Effector CD4-positive, alpha-beta T cell (primary cell): ENCODE measurements around the gene LMCD1.

Source experiments
- DNase-seq: peaks from one replicate; pipeline ENCODE4 v3.0.0-alpha.2; 2020

The LMCD1 gene

DNA sequence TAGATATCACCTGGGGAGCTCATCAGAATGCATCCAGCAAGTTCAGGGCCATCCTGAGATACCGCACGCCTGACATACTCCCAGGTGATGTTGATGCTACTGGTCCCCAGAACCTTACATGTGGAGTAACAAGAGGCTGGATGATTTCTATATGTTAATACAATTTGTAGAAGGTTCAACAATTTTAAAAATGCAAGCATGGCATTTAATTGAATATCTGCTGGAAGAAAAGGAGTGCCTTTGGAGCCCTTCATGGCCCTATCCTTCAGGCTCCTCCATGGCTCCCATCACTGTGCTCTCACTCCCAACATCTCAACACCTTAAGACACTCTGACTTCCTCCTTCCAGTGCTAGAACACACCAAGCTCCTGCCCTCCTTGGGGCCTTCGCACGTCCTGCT is 36.6 kb downstream of the LMCD1 start:
- DNase-seq = no peak

DNA sequence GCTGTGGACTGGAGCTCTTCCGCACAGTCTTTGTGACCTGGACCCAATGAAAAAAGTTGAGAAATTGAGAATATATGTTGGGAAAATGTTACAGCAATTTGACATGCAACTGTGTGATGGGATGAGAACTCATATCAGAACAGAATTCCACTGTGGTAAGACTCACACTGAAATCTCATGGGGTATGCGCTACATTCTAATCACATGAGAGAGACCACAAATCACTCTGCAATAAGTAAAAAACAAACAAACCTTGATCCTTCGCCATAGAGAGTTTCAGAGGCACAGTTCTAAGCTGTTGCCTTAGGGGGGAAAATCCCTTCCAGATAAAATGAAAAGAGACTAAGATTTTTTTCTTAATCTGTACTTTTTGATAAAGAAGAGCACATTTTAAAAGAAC is 37.3 kb downstream of the LMCD1 start:
- no peak for DNase-seq

DNA sequence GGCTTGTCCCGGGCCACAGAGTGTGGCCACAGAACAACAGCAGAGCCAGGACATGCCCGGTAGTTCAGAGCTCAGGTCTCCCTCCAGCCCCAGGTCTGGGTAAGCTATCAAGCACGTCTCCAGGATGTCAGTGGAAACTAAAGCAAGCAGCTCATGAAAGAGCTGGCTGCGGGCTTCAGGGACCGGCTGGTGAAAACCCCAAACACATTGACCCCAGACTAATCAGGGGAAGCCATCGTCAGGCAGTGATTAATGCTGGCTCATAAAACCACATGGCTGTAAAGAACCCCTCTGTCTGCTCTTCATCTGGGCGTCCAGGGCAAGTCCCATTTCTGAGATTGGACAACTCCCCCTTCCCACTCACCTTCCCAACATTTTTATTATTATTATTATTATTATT is 37.8 kb downstream of the LMCD1 start:
- no peak for DNase-seq

DNA sequence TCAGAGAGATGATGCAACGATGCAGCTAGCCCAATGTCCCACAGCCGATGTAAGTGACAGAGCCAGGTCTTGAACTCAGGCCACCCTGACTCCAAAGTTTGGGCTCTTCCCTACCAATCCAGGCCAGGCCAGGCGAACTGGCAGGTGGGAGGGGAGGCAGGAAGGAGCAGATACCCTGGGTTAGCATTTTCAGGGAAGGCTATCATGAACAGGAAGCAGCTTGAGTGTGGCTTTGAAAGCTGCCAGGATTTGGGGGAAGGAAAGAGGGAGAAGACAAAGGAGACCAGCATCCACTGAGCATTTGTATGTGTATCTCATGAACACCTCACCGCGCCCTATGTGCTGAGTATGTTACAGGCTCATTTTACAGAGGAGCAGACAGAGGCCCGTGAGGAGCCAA is 38.8 kb downstream of the LMCD1 start:
- DNase-seq = no peak

DNA sequence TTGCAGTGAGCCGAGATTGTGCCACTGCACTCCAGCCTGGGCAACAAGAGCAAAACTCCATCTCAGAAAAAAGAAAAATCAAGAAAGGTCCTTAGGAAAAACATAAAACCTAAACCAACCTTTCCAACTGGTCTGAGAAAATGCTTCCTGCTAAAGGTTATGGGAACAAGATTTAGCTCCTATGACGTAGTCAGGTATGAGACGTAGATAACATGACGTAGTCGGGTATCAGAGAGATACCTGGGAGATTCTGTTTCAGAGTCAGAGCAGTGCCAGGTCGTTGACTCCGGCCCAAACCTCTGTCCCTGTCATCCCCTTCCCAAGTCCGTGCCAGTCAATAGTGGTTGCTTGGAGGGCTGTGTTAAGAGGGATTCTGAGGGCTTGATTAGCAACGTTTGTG is 39.9 kb downstream of the LMCD1 start:
- DNase-seq = no peak

DNA sequence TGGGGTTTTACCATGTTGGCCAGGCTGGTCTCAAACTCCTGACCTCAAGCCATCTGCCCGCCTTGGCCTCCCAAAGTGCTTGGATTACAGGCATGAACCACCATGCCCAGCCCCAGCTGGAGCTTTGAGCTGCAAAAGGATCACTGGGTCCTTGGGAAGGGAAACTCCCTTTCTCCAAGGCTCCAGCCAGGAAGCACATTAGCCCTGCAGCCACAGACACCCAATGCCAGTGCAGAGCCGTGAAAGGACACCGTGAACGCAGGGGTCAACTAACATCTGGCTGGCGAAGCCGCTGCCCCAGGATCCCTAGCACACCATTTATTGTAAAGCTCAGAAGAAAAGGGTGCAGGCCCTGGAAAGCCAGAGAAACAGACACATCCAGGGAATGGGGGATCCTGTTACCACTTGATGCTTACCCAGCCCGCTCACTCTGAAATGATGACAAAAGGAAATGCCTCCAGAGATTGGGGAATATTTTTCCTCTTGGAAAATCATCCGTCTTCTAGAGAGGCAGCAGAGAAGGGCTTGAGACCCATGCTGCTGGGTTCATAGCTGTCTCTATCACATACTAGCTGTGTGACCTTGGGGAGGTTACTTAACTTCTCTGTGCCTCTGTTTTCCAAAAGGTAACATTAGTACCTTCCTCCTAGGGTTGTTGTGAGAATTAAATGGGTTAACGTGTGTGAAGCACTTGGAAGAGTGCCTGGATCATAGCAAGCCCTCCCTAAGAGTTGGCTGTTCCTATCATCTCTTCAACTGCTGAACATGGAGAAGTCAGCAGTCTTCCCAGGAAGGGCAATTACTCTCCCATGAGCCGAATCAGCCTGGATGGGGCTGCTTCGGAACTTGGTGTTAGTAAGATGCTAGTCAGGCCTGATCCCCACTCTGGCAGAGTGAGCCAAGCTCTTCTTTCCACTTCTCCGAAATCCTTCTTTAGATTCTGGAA is 40.8 kb downstream of the LMCD1 start:
- no peak for DNase-seq

DNA sequence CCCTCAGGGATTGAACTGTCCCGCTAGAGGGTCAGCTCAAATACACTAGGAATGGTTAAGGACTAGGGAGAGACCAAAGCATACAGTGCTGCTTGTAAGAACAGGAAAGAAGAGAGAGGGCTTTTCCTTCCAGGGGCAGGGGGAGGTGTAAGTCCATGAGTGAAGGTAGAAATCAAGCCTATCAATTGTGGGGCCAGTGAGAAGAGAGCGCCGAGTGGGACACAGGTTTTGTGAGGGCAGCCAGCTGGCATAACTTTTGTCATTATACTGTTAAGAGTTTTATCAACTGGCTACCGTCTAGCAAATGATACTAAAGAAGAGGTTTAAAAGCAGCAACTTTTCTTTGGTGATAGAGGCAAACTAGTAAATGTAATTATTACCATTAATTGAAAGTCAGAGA is 45.0 kb downstream of the LMCD1 start:
- no peak for DNase-seq

DNA sequence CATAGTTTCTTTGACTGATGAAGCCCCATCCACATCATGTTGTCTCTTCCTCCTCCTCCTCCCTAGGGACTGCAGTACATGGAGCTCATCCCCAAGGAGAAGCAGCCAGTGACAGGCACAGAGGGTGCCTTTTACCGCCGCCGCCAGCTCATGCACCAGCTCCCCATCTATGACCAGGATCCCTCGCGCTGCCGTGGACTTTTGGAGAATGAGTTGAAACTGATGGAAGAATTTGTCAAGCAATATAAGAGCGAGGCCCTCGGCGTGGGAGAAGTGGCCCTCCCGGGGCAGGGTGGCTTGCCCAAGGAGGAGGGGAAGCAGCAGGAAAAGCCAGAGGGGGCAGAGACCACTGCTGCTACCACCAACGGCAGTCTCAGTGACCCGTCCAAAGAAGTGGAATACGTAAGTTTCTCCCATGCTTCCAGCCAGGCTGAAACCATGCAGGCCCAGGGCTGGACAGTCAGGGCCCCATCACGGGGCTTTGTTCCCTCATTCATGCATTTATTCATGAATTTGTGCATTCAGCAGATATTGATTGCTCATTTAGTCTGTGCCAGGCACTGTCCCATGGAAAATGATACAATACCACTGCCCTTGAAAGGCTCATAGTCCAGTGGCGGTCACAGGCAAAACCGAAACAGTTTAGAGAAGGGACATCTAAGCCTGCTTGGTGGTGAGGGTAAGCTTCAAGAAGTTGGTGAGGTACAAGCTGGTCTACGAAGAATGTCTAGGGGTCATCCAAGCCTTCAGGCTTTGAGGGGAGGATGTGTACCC is 47.1 kb downstream of the LMCD1 start:
- no peak for DNase-seq

DNA sequence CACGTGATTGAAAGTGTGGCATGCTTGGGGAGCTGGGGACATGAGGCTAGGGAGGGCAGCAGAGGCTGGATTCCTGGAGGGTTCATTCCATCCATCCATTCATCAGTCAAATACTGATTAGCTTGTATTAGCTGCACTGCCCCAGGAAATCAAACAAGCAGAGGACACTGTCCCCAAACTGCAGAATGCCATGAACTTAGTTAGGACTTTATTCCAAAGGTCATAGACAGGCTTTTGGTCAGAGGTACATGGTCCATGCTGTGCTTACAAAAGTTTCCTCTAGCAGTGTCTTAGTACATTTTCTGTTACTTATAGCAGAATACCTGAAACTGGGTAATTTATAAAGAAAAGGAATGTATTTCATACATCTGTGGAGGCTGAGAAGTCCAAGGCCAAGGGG is 47.7 kb downstream of the LMCD1 start:
- no peak for DNase-seq

DNA sequence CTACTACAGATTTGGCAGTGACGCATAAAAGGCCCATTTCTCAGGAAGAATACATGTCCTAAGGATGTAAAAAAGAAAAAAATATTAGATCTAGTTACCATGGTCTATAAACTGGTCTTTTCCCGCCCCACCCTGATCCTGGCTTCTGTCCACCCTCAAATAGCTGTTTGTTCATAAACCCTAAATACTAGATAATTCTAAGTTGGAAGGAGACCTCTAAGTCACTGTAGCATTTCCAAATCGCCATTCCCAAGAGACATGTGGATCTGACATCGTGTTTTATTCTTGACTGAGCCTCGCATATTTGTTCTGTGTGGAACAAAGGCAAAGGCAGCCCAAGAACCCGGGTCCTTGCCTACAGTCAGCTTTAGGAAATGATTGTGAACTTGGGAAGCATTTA is 49.0 kb downstream of the LMCD1 start:
- DNase-seq = no peak

DNA sequence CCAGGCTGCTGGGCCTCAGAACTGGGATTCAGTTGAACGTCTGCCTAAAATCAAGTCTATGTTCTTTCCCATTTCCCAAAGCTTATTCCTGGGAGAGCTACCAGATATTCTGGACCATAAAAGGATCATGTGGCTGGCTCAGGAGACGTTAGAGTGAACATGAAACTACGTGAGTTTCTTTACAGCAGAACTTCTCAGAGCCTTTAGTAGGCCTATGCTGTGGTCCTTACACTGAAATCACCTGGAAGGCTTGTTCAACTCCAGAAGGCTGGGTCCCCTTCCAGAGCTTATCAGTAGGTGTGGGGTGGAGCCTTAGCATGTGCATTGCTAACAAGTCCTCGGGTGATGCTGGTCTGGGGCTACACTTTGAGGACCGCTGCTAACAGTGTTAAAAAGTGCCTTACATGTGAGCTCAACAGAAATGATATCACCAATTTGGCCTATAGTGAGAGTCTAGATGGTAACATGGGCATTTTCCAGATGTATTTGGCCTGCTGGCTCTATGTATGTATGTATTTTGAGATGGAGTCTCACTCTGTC is 50.7 kb downstream of the LMCD1 start:
- no peak for DNase-seq

DNA sequence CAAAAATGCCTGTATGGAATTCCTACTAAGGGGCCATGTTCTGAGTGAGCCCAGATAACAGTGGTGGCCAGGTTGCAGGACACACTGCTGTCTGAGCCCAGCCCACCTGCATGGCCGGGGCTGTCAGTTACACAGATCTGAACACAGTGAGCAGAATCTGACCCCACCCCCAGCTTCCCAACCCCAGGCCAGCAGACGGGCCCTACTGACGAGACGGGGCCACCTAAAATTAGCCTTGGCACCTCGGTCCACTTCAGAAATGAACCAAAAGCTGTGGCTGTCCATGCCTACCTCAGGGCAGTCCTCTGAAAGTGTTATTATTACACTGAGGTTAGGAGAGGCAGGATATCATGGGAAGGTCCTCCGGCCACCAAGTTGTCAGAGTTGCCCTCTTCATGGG is 51.8 kb downstream of the LMCD1 start:
- no peak for DNase-seq

DNA sequence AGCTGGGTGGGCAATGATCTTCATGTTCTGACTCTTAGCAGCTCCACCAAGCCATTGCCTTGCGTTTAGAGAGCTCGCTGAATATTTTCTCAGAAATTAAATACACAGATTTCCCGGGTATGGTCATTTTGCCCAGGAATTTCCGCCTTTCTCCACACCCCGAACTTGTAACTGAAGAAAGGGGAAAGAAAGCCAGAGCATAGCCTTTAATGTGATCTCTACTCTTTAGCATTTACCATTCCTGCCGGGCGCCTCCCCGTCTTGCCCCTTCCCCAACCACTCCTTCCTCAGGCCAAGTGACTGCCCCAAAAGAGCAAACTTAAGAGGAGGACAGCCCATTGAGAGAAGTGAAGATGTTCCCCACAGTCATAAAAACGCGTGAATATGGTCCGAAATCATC is 53.1 kb downstream of the LMCD1 start:
- no peak for DNase-seq

DNA sequence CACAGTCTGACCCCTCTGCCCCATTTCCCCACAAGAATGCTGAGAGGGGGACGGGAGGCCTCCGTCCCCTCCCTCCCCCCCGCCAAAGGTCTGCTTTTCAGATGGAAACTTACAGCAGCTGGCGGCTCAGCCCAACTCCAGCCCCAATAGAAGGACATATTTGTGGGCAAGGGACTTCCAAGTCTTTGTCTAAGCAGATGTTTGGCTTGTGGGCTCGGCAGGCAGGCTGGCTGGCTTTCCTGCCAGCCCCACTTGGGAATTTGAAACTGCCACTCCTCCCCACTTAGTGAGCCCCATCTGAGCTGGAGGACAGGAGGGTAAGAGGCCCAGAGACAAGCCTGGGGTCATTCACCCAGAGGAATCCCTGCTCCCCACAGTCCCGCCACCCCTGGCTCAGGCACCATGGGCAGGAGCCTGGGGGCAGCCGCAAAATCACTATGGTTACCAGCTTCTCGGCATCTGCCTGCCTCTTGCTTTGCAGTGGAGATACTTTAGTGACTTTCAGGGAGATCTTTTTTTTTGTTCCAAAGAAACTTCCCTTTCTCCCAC is 53.6 kb downstream of the LMCD1 start:
- DNase-seq = no peak

DNA sequence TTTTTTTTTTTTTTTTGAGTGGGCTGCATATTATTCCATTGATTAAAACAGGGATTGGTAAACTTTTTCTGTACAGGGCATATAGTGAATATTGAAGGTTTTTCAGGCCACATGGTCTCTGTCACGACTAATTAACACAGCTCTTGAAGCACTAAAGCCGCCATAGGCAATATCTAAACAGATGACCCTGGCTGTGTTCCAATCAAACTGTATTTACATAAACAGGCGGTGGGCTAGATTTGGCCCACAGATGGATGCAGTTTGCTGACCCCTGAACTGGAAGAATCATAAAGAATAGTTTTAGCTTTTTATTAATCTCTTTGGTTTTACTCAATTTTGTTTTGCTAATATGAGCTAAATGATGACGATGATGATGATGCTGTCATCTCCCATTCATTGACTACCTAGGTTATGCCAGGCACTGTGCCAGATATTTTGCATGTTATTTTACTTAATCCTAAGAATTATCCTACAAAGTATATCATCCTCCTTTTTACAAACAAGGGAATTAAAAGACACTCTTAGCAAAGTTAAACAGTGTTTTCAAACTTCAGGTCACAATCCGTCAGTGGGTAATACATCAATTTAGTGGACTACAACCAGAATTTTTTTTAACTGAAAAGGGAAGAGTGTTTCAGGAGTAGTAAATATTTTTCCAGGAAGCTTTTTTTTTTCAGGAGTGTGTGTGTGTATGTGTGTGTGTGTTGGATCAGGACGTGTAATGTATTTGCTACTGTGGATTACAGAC is 54.3 kb downstream of the LMCD1 start:
- no peak for DNase-seq

DNA sequence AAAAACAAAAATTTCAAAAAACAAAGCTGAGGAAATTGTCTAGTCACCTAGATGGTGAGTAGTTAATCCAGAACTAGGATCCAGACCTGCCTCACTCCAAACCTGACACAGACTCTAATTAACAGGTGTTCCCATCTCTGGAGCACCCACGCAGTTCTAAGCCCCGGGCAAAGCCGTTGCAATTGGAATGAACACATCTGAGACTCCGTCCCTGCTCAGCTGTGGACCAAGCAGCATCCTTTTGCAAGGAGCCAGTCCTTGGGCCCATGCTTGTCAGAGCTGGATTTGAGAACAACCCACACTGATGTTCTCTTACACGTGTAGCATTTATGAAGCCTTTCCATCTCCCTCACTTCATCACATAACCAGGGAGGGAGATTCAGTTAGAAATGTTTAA is 54.8 kb downstream of the LMCD1 start:
- DNase-seq = no peak

DNA sequence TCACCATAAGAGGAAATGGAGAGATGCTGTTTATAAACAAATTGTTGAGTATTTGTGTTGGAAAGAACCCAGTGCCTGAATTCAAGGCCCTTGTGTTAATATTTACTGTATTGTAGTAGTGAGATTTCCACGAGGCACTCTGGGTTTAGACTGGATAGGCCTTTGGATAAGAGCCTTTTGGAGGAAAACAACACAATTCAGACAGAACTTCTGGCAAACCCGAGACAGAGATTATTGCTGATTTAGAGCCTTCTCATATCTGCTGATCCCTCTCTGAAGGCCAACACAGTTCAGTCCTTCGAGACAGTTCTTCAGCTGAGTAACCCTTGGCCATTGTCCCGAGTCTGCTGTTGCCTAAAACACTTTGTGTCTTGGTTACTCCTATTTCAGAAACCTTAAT is 55.7 kb downstream of the LMCD1 start:
- DNase-seq = no peak

DNA sequence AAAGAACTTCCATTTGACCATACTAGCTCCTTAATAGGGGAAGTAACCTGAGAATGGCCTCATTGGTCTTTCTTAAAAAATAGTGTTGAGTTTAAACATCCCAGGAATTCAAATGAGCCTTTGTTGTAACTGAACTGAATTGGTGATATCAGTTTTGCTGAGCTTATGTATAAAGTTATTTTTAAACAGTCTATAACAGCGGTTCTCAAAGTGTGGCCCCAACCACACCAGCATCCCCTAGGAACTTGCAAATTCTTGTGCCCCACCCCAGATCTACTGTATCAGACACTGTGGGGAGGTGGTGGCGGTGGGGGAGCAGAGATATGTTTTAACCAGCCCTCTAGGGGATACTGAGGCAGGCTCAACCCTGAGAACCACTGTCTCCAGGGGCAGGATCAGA is 57.0 kb downstream of the LMCD1 start:
- no peak for DNase-seq

DNA sequence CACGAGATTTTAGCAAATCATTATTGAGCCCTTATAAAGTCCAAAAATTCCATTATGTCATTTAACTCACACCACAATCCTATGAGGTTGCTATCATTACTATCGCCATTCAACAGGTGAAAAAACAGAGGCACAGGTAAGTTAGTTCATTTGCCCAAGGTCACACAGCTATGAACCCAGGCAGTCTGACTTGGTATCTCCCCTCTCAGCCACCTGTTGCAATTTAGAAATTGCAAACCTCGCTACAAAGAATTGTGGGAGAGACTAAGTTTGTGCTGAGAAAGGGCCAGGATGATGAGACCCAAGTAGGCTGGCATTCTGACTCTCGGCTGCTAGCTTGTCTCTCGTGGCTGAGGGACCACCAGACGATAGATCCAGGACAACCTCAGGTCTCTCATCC is 57.7 kb downstream of the LMCD1 start:
- DNase-seq = no peak

DNA sequence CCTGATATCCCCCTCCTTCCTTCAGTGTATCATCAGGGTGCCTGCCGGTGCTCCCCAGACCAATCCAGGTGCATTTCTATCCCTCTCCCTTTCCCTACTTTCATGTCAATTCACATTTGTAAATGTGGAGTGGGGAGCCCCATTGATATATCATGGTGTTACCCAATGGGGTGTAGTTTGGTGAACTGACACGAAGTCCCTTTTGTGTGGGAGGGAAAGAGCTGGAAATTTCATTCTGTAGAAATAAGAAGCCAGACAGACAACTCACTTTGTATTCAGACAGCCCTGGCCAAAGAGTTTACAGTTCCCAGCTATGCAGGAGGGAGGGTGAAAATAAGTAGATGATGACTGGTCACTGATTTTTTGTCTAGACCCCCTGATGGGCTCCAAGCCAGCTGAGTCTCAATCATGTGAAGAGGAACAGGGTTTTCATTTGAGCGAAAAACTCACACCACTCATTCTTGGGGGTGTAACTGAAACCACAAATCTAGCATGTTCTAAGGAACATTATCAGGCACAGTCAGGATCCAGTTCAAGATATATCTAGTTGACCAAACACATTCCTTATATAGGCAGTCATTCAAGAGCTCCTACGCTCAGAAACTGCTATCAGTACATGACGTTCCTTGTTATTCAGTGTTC is 58.9 kb downstream of the LMCD1 start:
- DNase-seq = no peak

DNA sequence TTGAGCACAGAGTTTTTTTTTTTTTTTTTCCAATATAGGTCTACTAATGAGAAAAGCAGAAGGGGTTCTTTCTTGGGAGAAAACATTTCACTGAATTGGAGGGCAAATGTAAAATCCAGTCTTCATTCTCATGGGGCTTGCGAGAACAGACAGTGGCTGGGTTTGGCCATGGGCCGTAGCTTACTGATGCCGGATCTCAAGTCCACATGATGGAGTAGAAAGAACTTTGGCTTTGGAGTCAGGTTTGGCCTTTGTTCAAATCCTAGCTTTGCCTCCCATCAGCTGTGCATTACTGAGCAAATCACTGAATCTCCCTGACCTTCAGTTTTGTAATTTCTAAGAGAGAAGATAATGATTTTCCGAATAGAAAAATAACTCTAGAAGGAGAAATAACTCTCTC is 59.7 kb downstream of the LMCD1 start:
- no peak for DNase-seq

DNA sequence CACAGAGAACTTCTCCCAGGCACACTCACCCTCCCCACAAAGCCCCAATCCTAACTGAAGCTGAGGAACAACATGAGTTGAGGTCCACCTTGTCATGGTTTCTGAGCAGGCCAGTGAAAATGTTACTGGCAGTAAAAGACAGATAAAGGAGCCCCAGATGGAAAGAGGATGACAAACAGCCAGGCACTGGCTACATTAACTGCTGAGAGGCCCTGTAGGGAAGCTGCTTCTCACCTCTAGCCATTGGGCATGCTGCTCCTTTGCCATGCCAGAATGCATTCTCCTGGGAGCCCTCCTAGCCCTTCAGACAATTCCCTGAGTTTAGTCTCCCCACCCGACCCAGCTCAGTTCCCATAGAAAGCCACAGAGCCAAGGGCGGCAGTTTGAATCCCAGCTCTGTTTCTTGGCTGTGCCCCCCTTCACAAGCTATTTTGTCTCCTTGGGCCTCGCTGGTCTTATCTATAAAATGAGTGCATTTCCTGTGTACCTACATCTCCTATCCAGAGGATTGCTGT is 60.5 kb downstream of the LMCD1 start:
- no peak for DNase-seq
